COLO668 (cell line): Measurements from ENCODE around the gene MSH5.

Experiments used
- DNase-seq: peaks from one replicate; lab custom pipeline; 2025; ENCODE audit not compliant: unreplicated experiment; lab: John Stamatoyannopoulos, UW

Gene MSH5

GRCh38 chr6:31752739-31753319 is 13.0 kb downstream of the MSH5 start:
- no peak for DNase-seq

- DNase-seq: no peak
These were observed 18.5 kb downstream of the MSH5 start for GRCh38 chr6:31758281-31758680.

GRCh38 chr6:31760790-31761189 is 21.0 kb downstream of the MSH5 start:
- DNase-seq: no peak

GRCh38 chr6:31761343-31761742 is 21.5 kb downstream of the MSH5 start:
- DNase-seq: no peak

GRCh38 chr6:31762356-31762755 is 22.6 kb downstream of the MSH5 start, which contains the start of gene SAPCD1:
Gene SAPCD1 (plus strand): TSS chr6:31762656. CDS start chr6:31763055, 399 bp downstream.
- no peak for DNase-seq

GRCh38 chr6:31762878-31763618 is 23.2 kb downstream of the MSH5 start:
- no peak for DNase-seq

- no peak for DNase-seq
These were observed 23.8 kb downstream of the MSH5 start for GRCh38 chr6:31763619-31763940.

- DNase-seq: no peak
These were observed 24.4 kb downstream of the MSH5 start for GRCh38 chr6:31764198-31764597.

- DNase-seq: no peak
These were observed 25.7 kb downstream of the MSH5 start for GRCh38 chr6:31765559-31765909.

- DNase-seq: no peak
These were observed 26.3 kb downstream of the MSH5 start for GRCh38 chr6:31765910-31766794.

GRCh38 chr6:31767096-31767645 is 27.4 kb downstream of the MSH5 start:
- no peak for DNase-seq

GRCh38 chr6:31768363-31769257 is 28.8 kb downstream of the MSH5 start:
- DNase-seq: no peak

GRCh38 chr6:31769684-31770371 is 30.0 kb downstream of the MSH5 start:
- peak; percentile 66 for DNase-seq

GRCh38 chr6:31770860-31771259 is 31.1 kb downstream of the MSH5 start:
- no peak for DNase-seq

GRCh38 chr6:31771992-31772358 is 32.2 kb downstream of the MSH5 start:
- no peak for DNase-seq

GRCh38 chr6:31775184-31775583 is 35.4 kb downstream of the MSH5 start:
- no peak for DNase-seq

- DNase-seq: no peak
These were observed 36.1 kb downstream of the MSH5 start for GRCh38 chr6:31775633-31776484.

- DNase-seq: peak; percentile 63
These were observed 36.7 kb downstream of the MSH5 start for GRCh38 chr6:31776485-31776988.
